Liver (tissue), 3 donors: ENCODE results near the gene SV2B.

ENCODE experiments used
- CTCF ChIP-seq: fragments of 150-350 bp; IDR thresholded peaks from 2 replicates; pipeline ENCODE4 v1.5.1; 2017; ENCODE audit warnings: improper control_type of control experiment, low read depth, low read length; ENCODE audit not compliant: missing input control
- JUND ChIP-seq, 2 donors: IDR thresholded peaks; 2 replicates each; pipeline ENCODE4 v1.6.1; 2016; ENCODE audit warnings: antibody characterized with exemption in 2 of 2
- donor health status: healthy.
- donor health status: healthy.

- no peak for TF ChIP-seq CTCF
- TF ChIP-seq JUND (IDR thresholded peaks at IDR 0.05), result no peak
Observed at GRCh38 chr15:91114301-91114700, 14.2 kb downstream of the SV2B start.
